Muscle layer of duodenum (tissue), 2 donors: ENCODE results near the gene GPLD1.
"Not testable (repeated sequence)": the region's sequence is repeated elsewhere in the genome, so short reads cannot be mapped to it uniquely, and the experiment has no call there.

ENCODE experiments used
- H3K27ac ChIP-seq: one replicate; pipeline ENCODE4 v1.7.0; 2013; ENCODE audit warnings: mild to moderate bottlenecking, low read length
- H3K27me3 ChIP-seq: one replicate; pipeline ENCODE4 v1.7.0; 2013; ENCODE audit warnings: low read depth, mild to moderate bottlenecking, control low read depth, low read length
- H3K36me3 ChIP-seq, 2 donors: one replicate each; pipeline ENCODE4 v1.7.0; 2013; ENCODE audit warnings: low read length in 2 of 2, control low read depth in 1 of 2, mild to moderate bottlenecking in 1 of 2; ENCODE audit not compliant: insufficient read depth in 2 of 2, control insufficient read depth in 1 of 2
- H3K4me1 ChIP-seq, 2 donors: one replicate each; pipeline ENCODE4 v1.7.0; 2013; ENCODE audit warnings: low read length in 2 of 2, mild to moderate bottlenecking in 2 of 2, control low read depth in 1 of 2, moderate library complexity in 1 of 2; ENCODE audit not compliant: insufficient read depth in 2 of 2, control insufficient read depth in 1 of 2
- H3K4me3 ChIP-seq, 2 donors: one replicate each; pipeline ENCODE4 v1.7.0; 2013; ENCODE audit warnings: low read length in 2 of 2, low read depth in 1 of 2, mild to moderate bottlenecking in 1 of 2
- H3K9me3 ChIP-seq, 2 donors: one replicate each; pipeline ENCODE4 v1.7.0; 2013; ENCODE audit warnings: low read length in 2 of 2, control low read depth in 1 of 2, mild to moderate bottlenecking in 1 of 2; ENCODE audit not compliant: control insufficient read depth in 1 of 2
- donor health status: healthy.

GPLD1 gene

GRCh38 chr6:24430086-24430485 lies 59.3 kb downstream of the GPLD1 start:
- H3K36me3 ChIP-seq, result peaks cover 10 to 13% of the 10 kb centered on the region in 2 donors
- H3K4me3 ChIP-seq, result no peak overlapping the region
- H3K27me3 ChIP-seq, result no peaks in the 10 kb centered on the region
- no peak overlapping the region for H3K27ac ChIP-seq
- no peaks in the 10 kb centered on the region for H3K4me1 ChIP-seq
- no peaks in the 10 kb centered on the region for H3K9me3 ChIP-seq

- no peak overlapping the region for H3K4me3 ChIP-seq
- no peak overlapping the region for H3K27ac ChIP-seq
- H3K36me3 ChIP-seq, result peaks cover 19 to 22% of the 10 kb centered on the region in 2 donors
- no peaks in the 10 kb centered on the region for H3K27me3 ChIP-seq
- H3K4me1 ChIP-seq, result no peaks in the 10 kb centered on the region
- H3K9me3 ChIP-seq, result no peaks in the 10 kb centered on the region
Observed at GRCh38 chr6:24429146-24429545, 60.2 kb downstream of the GPLD1 start.

- Histone ChIP-seq H3K4me3 (no peak overlapping the region), H3K27me3 (no peaks in the 10 kb centered on the region), H3K27ac (no peak overlapping the region), H3K9me3 (no peaks in the 10 kb centered on the region), H3K4me1 (no peaks in the 10 kb centered on the region), H3K36me3 (peaks cover 23 to 27% of the 10 kb centered on the region in 2 donors)
Observed at GRCh38 chr6:24428615-24429014, 60.8 kb downstream of the GPLD1 start.

- H3K27ac ChIP-seq, result no peak overlapping the region
- no peaks in the 10 kb centered on the region for H3K9me3 ChIP-seq
- peaks cover 41 to 43% of the 10 kb centered on the region in 2 donors for H3K36me3 ChIP-seq
- no peaks in the 10 kb centered on the region for H3K27me3 ChIP-seq
- no peaks in the 10 kb centered on the region for H3K4me1 ChIP-seq
- H3K4me3 ChIP-seq, result no peak overlapping the region
Observed at GRCh38 chr6:24426729-24427446, 62.5 kb downstream of the GPLD1 start.

GRCh38 chr6:24425091-24425490 lies 64.3 kb downstream of the GPLD1 start:
- H3K4me1 ChIP-seq, result no peaks in the 10 kb centered on the region
- no peaks in the 10 kb centered on the region for H3K9me3 ChIP-seq
- peaks cover 53 to 61% of the 10 kb centered on the region in 2 donors for H3K36me3 ChIP-seq
- H3K27ac ChIP-seq, result no peak overlapping the region
- no peak overlapping the region for H3K4me3 ChIP-seq
- H3K27me3 ChIP-seq, result no peaks in the 10 kb centered on the region

- Histone ChIP-seq H3K27me3 (no peaks in the 10 kb centered on the region), H3K9me3 (no peaks in the 10 kb centered on the region), H3K4me1 (no peaks in the 10 kb centered on the region), H3K36me3 (peaks cover 65 to 83% of the 10 kb centered on the region in 2 donors), H3K4me3 (no peak overlapping the region), H3K27ac (no peak overlapping the region)
Observed at GRCh38 chr6:24419526-24419925, 69.9 kb downstream of the GPLD1 start.

- H3K27me3 ChIP-seq, result no peaks in the 10 kb centered on the region
- H3K4me3 ChIP-seq, result no peak overlapping the region
- H3K27ac ChIP-seq, result no peak overlapping the region
- H3K36me3 ChIP-seq, result peaks cover 54 to 59% of the 10 kb centered on the region in 2 donors
- no peaks in the 10 kb centered on the region for H3K9me3 ChIP-seq
- no peaks in the 10 kb centered on the region for H3K4me1 ChIP-seq
Observed at GRCh38 chr6:24415753-24416152, 73.6 kb downstream of the GPLD1 start.

- not testable (repeated sequence) for H3K9me3 ChIP-seq, H3K4me3 ChIP-seq, H3K4me1 ChIP-seq, H3K27me3 ChIP-seq, H3K27ac ChIP-seq
- H3K36me3 ChIP-seq, result peaks cover 42 to 51% of the 10 kb centered on the region in 2 donors
Observed at GRCh38 chr6:24414531-24414930, 74.8 kb downstream of the GPLD1 start.

- Histone ChIP-seq H3K4me3 (no peak overlapping the region), H3K36me3 (peaks cover 40 to 56% of the 10 kb centered on the region in 2 donors), H3K27ac (no peak overlapping the region), H3K27me3 (no peaks in the 10 kb centered on the region), H3K4me1 (no peaks in the 10 kb centered on the region), H3K9me3 (no peaks in the 10 kb centered on the region)
Observed at GRCh38 chr6:24412294-24412693, 77.1 kb downstream of the GPLD1 start.

GRCh38 chr6:24410622-24411021 lies 78.8 kb downstream of the GPLD1 start:
- Histone ChIP-seq H3K4me1 (no peaks in the 10 kb centered on the region), H3K4me3 (no peak overlapping the region), H3K36me3 (peaks cover 36 to 41% of the 10 kb centered on the region in 2 donors), H3K9me3 (no peaks in the 10 kb centered on the region), H3K27ac (no peak overlapping the region), H3K27me3 (no peaks in the 10 kb centered on the region)

- H3K4me3 ChIP-seq, result no peak overlapping the region
- peaks cover 30 to 40% of the 10 kb centered on the region in 2 donors for H3K36me3 ChIP-seq
- no peaks in the 10 kb centered on the region for H3K27me3 ChIP-seq
- H3K9me3 ChIP-seq, result no peaks in the 10 kb centered on the region
- H3K4me1 ChIP-seq, result peaks cover 0 to 7% of the 10 kb centered on the region in 2 donors
- H3K27ac ChIP-seq, result no peak overlapping the region
Observed at GRCh38 chr6:24408719-24409410, 80.5 kb downstream of the GPLD1 start.
